NCI-H526 treated with DMSO at 0.1 percent for 48 hours (cell line): Measurements from ENCODE around the gene ZNF287.
A peak's percentile ranks its signal among the peaks of the same experiment; 100 is the strongest.
"Not testable (repeated sequence)": the region's sequence is repeated elsewhere in the genome, so short reads cannot be mapped to it uniquely, and the experiment has no call there.

Experiments used
- DNase-seq: peaks from one replicate; lab custom pipeline; 2025; lab: John Stamatoyannopoulos, UW

The ZNF287 gene

DNA sequence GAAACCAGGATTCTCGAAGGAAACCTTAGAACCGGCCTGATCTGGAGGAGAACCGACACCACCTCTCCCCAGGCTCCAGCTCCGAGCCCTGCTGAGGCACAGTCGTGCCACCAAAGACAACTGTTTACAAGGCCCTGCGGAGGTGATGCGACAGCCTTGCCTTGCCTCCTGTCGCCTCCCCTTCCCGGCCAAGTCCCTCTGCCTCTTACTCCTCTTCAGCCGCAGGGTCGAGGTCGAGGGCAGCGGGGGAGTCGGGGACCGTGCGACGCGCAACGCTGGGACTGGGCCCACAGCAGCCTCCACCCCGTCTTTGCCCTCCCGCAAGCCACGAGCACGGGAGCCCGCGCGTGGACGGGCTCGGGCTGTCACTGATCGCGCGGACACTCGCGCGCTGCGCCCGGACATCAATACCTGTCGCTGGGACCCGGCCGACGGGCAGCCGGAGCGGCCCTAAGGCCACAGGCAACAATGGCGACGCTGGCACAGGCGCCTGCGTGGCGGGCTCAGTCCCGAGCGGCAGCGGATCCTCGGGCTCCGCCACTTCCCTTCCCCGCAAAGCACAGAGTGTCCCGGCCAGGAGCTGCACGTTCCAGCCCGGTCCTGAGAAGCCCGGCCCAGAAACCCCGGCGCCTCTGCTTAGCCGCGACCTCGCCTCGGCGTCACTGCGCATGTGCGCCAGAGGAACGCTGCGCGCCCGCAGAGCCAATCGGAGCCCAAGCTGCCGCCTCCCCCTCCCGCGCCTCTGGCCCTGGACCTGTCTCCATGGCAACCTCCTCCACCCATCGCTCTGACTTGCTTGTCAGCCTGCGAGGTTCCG lies at the start of gene ZNF287:
ZNF287 (minus strand) TSS at position 664 of the 817 bp plus-strand sequence. CDS start 1,473 bp downstream, outside the sequence.
- peak; percentile 58 for DNase-seq

- DNase-seq, result no peak
Measured at GRCh38 chr17:16617481-16618060, 48.6 kb upstream of the ZNF287 start.

GRCh38 chr17:16599537-16599936 lies 30.5 kb upstream of the ZNF287 start:
- no peak for DNase-seq

GRCh38 chr17:16593356-16594102 lies 24.5 kb upstream of the ZNF287 start:
- DNase-seq, result no peak

DNA sequence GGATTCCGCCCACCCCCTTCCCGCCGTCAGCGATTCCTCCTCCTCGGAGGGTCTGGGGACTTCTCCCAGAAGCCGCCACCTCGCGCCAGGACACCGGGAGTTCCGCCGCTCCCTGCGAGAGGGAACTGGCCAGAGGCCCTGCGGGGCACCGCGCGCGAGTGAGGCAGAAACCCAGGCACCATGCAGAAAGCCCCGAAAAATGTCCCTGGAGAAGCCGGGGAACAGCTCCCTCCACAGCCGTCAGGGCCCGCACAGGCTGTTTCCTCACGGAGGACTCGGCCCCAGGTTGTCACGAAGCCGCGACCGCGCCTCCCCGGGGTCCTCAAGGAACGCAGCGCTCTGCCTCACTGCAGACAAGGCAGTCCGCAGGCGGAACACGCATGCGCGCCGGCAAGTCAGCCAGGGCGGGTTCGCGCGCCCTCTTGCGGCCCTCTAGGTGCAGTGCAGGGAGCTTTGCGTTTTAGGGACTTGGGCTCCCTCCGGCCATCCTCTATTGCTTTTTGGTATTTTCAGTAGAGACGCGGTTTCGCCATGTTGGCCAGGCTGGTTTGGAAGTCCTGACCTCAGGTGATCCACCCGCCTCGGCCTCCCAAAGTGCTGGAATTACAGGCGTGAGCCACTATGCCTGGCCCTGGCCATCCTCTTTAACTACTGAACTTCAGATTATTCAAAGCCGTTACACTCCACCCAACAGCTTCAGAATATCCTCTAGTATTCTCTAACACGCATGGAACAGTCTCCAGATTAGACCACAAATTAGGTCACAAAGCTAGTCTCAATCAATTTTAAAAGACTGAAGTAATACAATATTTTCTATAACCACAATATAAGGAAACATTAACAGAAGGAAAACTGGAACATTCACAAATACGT lies 20.3 kb upstream of the ZNF287 start:
- DNase-seq, result peak; percentile 67

GRCh38 chr17:16585796-16586195 lies 16.8 kb upstream of the ZNF287 start:
- DNase-seq, result no peak

DNA sequence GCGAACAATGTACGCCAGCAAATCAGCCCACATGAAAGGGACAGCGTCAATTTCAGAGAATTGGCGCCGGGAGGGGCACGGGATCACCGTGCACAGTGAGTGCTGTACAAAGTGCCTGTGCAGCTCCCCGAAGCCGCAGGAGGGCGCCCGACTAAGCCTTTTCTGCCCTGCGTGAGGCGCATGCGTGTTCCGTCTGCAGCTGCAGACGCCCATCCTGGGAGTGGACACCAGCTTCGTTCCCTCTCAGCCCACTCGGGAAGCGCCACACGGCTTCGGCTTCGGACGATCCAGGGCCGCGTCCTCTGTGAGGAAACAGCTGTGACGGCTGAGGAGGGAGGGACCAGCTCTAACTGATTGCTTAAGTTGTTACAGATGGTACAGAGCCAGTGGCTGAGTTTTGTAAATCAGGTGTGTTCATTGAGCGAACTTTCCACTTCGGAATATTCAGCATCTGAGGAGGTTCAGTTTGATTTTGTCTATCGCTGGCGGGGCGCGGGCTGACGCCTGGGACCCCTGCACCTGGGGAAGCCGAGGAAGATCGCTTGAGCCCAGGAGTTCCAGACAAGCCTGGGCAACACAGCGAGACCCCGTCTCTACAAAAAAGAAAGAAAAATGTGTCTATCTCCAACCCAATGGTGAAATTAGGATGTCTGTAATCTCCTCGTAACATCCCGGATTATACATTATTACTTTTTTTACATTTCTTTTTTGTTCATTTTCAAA lies 15.4 kb upstream of the ZNF287 start:
- peak; percentile 69 for DNase-seq

GRCh38 chr17:16583781-16584180 lies 14.8 kb upstream of the ZNF287 start:
- no peak for DNase-seq

GRCh38 chr17:16573466-16573865 lies 4.5 kb upstream of the ZNF287 start:
- no peak for DNase-seq

DNA sequence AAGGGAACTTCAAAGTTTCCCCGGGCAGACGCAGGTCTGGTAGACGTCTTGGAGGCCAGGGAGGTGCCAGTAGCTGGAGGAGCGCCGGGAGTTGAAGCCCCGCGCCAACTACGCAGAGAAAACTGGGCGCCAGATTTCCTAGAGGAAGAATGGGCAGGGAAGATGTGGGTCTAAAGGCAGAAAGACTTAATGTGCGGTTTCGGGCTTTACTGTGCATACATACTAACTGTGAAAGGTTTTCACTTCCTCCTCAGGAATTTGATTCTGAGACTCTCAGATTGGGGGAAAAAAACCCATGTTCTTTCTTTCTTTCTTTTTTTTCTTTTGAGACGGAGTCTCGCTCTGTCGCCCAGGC lies 331 bp upstream of the ZNF287 start:
- no peak for DNase-seq

DNA sequence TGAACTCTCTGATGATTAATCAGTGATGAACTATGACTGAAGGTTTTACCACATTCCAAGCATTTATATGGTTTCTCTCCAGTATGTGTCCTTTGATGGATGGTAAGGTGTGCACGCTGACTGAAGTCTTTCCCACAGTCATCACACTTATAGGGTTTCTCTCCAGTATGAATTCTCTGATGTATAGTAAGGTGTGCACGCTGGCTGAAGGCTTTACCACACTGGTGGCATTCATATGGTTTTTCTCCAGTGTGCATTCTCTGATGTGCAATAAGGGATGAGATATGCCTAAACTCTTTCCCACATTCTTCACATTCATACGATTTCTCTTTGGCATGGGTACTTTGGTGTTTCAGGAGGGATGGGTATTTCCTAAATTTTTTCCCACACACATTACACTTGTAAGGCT lies 16.4 kb downstream of the ZNF287 start:
- no peak for DNase-seq

DNA sequence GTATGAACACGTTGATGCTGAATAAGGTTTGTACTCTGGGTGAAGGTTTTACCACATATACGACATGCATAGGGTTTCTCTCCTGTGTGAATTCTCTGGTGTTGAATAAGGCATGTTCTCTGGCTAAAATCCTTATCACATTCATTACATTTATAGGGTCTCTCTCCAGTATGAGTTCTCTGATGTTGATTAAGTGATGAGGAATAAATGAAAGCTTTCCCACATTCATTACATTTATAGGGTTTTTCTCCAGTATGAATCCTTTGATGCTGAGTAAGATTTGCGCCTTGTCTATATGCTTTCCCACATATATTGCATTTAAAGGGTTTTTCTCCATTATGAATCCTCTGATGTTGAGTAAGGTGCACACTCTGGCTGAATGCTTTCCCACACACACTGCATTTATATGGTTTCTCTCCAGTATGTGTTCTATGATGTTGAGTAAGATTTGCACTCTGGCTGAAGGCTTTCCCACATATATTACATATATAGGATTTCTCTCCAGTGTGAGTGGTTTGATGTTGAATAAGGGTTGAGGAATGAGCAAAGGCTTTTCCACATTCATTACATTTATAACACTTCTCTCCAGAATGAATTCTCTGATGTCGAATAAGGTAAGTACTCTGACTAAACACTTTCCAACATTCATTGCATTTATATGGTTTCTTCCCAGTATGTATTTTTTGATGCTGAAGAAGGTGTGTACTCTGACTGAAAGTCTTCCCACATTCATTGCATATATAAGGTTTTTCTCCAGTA lies 16.9 kb downstream of the ZNF287 start:
- DNase-seq, result no peak

DNA sequence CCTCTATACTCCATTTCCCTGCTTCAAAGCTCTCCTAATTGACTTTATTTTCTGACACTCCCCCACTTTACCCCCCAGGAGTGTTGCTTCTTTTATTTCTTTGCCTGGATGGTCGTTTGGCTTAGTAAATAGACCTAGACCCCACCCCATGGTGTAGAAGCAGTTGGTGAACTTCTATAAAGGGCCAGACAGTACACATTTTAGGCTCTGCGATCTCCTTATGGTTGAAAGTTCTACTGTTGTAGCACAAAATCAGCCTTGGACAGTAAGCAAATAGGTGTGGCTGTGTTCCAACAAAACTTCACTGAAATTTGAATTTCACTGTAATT lies 31.9 kb downstream of the ZNF287 start:
- DNase-seq, result no peak

DNA sequence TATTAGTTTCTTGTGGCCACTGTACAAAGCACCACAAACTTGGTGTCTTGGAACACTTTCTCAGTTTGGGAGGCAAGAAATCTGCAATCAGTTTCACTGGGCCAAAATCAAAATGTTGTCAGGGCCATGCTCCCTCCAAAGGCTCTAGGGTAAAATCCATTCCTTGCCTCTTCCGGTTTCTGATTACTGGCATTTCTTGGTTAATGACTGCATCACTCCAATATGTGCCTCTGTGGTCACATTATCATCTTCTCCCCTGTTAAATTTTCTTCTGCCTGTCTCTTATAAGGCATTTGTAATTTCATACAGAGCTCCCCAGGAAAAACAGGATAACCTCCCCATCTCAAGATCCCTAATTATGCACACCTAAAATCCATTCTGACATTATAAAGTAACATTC lies 34.8 kb downstream of the ZNF287 start:
- no peak for DNase-seq

DNA sequence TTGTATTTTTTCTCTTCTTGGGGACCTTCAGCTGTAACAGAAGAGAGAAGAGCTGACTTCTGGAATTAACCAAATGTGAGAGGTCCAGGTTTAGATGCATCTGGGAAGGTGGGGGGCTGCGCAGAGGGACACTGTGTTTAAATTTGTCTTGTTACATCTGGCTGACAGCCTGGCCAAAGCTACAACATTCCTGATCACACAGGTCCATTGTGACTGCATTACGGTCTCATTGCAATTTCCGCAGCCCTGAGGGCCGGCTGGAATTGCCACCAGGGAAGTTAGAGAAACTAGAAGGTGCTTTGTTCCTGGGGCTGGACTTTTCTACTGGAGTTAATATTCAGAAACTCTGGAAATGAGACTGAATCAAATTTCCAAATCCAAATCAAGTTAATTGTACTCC lies 39.1 kb downstream of the ZNF287 start:
- DNase-seq, result no peak

DNA sequence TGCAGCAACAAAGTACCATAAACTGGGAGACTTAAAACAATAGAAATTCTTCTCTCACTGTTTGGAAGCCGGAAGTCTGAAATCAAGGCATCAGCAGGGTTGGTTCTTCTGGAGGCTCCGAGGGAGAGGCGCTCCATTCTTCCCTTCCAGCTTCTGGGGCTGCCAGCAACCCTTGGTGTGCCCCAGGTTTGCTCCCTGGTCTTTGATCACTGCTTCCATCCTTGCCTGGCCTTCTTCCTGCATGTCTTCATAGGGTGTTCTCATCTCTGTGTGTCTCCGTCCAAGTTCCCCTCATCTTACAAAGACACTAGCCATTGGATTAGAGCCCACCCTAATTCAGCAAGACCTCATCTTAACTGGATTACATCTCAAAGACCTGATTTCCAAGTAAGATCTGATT lies 41.7 kb downstream of the ZNF287 start:
- DNase-seq, result no peak

GRCh38 chr17:16525556-16525955 lies 43.4 kb downstream of the ZNF287 start:
- not testable (repeated sequence) for DNase-seq

GRCh38 chr17:16521070-16521727 lies 47.8 kb downstream of the ZNF287 start:
- DNase-seq, result peak; percentile 28

DNA sequence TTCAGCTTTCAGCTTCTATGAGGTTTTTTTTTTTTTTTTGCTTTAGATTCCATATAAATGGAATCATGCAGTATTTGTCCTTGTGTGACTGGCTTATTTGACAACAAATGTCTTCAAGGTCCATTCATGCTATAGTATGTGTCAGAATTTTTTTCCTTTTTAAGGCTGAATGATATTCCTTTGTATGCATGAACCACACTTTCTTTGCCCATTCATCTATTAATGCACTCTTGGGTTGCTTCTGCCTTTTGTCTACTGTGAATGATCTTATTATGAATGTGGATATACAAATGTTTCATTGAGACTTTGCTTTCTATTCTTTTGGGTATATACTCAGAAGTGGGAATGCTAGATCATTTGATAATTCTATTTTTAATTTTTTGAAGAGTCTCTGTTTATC lies 50.0 kb downstream of the ZNF287 start:
- DNase-seq, result no peak

GRCh38 chr17:16517477-16517876 lies 51.5 kb downstream of the ZNF287 start:
- DNase-seq, result no peak
